ENCODE data around the gene PALM. TPM values are rescaled to one million over a fixed set of nuclear protein-coding genes. Genes with fewer than 3 reads are reported as not detected.

PALM gene
- total RNA-seq, 2 experiments from 2014 or later, result 1.2 TPM; not detected in 1

- Histone ChIP-seq H4K20me1 (ENCODE audit: insufficient read depth, low read length) (no peaks in the 10 kb centered on the region), H2AFZ (ENCODE audit: low read length) (no peak overlapping the region), H3K4me1 (ENCODE audit: insufficient read depth, low read length, poor library complexity, severe bottlenecking) (no peaks in the 10 kb centered on the region), H3K9me3 (ENCODE audit: low read length) (peaks cover 6% of the 10 kb centered on the region; the same call in 1 of the 2 replicates), H3K9me2 (ENCODE audit: insufficient read depth, low read length) (no peaks in the 10 kb centered on the region), H3K36me3 (ENCODE audit: insufficient read depth, low read length) (no peaks in the 10 kb centered on the region), H3K79me2 (ENCODE audit: insufficient read depth, low read depth, low read length) (no peaks in the 10 kb centered on the region), H3K27ac (ENCODE audit: low read depth, low read length, poor library complexity, severe bottlenecking) (no peak overlapping the region), H3K4me3 (ENCODE audit: low read depth, low read length, poor library complexity, severe bottlenecking) (no peak overlapping the region), H3K4me2 (ENCODE audit: low read length) (no peak overlapping the region)
- ChIA-PET CTCF (ENCODE audit: unreplicated experiment) (interaction anchor here (0.6 kb wide), 1 partner anchor 1184 kb away, joined by 4 read pairs; no protein-coding TSS in a partner anchor), POLR2A (no interaction called here)
- DNase-seq (ENCODE audit: low spot score), result no peak
- TF ChIP-seq EZH2phosphoT487 (IDR thresholded peaks at IDR 0.05; ENCODE audit: borderline replicate concordance, low read depth, low read length) (no peak), CTCF (conservative IDR thresholded peaks at IDR 0.05; ENCODE audit: low read length) (no peak)
- intact Hi-C loops (cut with micrococcal nuclease; ENCODE audit: unreplicated experiment), result no loop called here
- BruUV-seq (replicated peaks), result no TSS peak
These were observed 49.3 kb downstream of the PALM start for GRCh38 chr19:757811-758668.

- CTCF ChIA-PET (ENCODE audit: unreplicated experiment), result no interaction called here
- Histone ChIP-seq H3K36me3 (ENCODE audit: insufficient read depth, low read length) (no peaks in the 10 kb centered on the region), H4K20me1 (ENCODE audit: insufficient read depth, low read length) (no peaks in the 10 kb centered on the region), H3K27ac (ENCODE audit: low read depth, low read length, poor library complexity, severe bottlenecking) (no peak overlapping the region), H3K79me2 (ENCODE audit: insufficient read depth, low read depth, low read length) (no peaks in the 10 kb centered on the region), H3K4me3 (ENCODE audit: low read depth, low read length, poor library complexity, severe bottlenecking) (no peak overlapping the region), H2AFZ (ENCODE audit: low read length) (no peak overlapping the region), H3K4me2 (ENCODE audit: low read length) (no peak overlapping the region), H3K9me3 (ENCODE audit: low read length) (peaks cover 6% of the 10 kb centered on the region; the same call in 1 of the 2 replicates), H3K9me2 (ENCODE audit: insufficient read depth, low read length) (no peaks in the 10 kb centered on the region), H3K4me1 (ENCODE audit: insufficient read depth, low read length, poor library complexity, severe bottlenecking) (no peaks in the 10 kb centered on the region)
- DNase-seq (ENCODE audit: low spot score), result no peak
- POLR2A ChIA-PET, result interaction anchor here (0.6 kb wide), 1 partner anchor 118 kb away, joined by 3 read pairs; no protein-coding TSS in a partner anchor
- intact Hi-C loops (cut with micrococcal nuclease; ENCODE audit: unreplicated experiment), result no loop called here
- no TSS peak for BruUV-seq (replicated peaks)
- TF ChIP-seq EZH2phosphoT487 (IDR thresholded peaks at IDR 0.05; ENCODE audit: borderline replicate concordance, low read depth, low read length) (no peak), CTCF (conservative IDR thresholded peaks at IDR 0.05; ENCODE audit: low read length) (no peak)
These were observed 54.4 kb downstream of the PALM start for GRCh38 chr19:763181-763580.

GRCh38 chr19:763869-764268 is 55.1 kb downstream of the PALM start:
- H3K79me2 ChIP-seq (ENCODE audit: insufficient read depth, low read depth, low read length), result no peaks in the 10 kb centered on the region
- ChIA-PET CTCF (ENCODE audit: unreplicated experiment) (no interaction called here), POLR2A (no interaction called here)
- H2AFZ ChIP-seq (ENCODE audit: low read length), result no peak overlapping the region
- H3K4me3 ChIP-seq (ENCODE audit: low read depth, low read length, poor library complexity, severe bottlenecking), result no peak overlapping the region
- H3K27ac ChIP-seq (ENCODE audit: low read depth, low read length, poor library complexity, severe bottlenecking), result no peak overlapping the region
- BruUV-seq (replicated peaks), result no TSS peak
- no peaks in the 10 kb centered on the region for H3K4me1 ChIP-seq (ENCODE audit: insufficient read depth, low read length, poor library complexity, severe bottlenecking)
- DNase-seq (ENCODE audit: low spot score), result no peak
- no peaks in the 10 kb centered on the region for H4K20me1 ChIP-seq (ENCODE audit: insufficient read depth, low read length)
- H3K36me3 ChIP-seq (ENCODE audit: insufficient read depth, low read length), result no peaks in the 10 kb centered on the region
- H3K9me2 ChIP-seq (ENCODE audit: insufficient read depth, low read length), result no peaks in the 10 kb centered on the region
- TF ChIP-seq EZH2phosphoT487 (IDR thresholded peaks at IDR 0.05; ENCODE audit: borderline replicate concordance, low read depth, low read length), result no peak
- TF ChIP-seq CTCF (conservative IDR thresholded peaks at IDR 0.05; ENCODE audit: low read length), result no peak
- no peaks in the 10 kb centered on the region for H3K9me3 ChIP-seq (ENCODE audit: low read length)
- intact Hi-C loops (cut with micrococcal nuclease; ENCODE audit: unreplicated experiment), result no loop called here
- H3K4me2 ChIP-seq (ENCODE audit: low read length), result no peak overlapping the region
